Activated CD4-positive, alpha-beta memory T cell treated with anti-CD3 and anti-CD28 coated beads for 36 hours (primary cell): ENCODE results near the gene S100A10. TPM values are rescaled to one million over a fixed set of nuclear protein-coding genes. Genes with fewer than 3 reads are reported as not detected.

Source experiments
- CTCF ChIA-PET: fragments of 350-600 bp; sonication (Branson Sonifier 250); formaldehyde crosslinking; loops from one replicate; lab custom pipeline; 2021; ENCODE audit warnings: antibody characterized with exemption, inconsistent platforms; lab: Charles Lee
- POLR2A ChIA-PET: fragments of 350-600 bp; sonication (Branson Sonifier 250); formaldehyde crosslinking; loops from one replicate; lab custom pipeline; 2021; ENCODE audit warnings: antibody characterized with exemption; lab: Charles Lee
- DNase-seq: peaks from one replicate; pipeline ENCODE4 v3.0.0-alpha.2; 2020
- H3K27ac Mint-ChIP-seq: one replicate; pipeline ENCODE4 v1.8.0; 2021; ENCODE audit warnings: mixed read lengths
- H3K27me3 Mint-ChIP-seq: one replicate; pipeline ENCODE4 v1.8.0; 2021; ENCODE audit warnings: mixed read lengths
- H3K36me3 Mint-ChIP-seq: one replicate; pipeline ENCODE4 v1.8.0; 2021; ENCODE audit warnings: mixed read lengths
- H3K4me1 Mint-ChIP-seq: one replicate; pipeline ENCODE4 v1.8.0; 2021; ENCODE audit warnings: low read depth, mixed read lengths
- H3K4me3 Mint-ChIP-seq: one replicate; pipeline ENCODE4 v1.8.0; 2021; ENCODE audit warnings: mild to moderate bottlenecking, mixed read lengths
- H3K9me3 Mint-ChIP-seq: one replicate; pipeline ENCODE4 v1.8.0; 2021; ENCODE audit warnings: mixed read lengths
- intact Hi-C: fragments of 100-400 bp; cut with micrococcal nuclease; formaldehyde crosslinking; loops from one replicate; pipeline ENCODE4 v1.15.1; 2023
- total RNA-seq, 2 experiments: library from RNA; stranded (reverse); gene quantifications; one replicate each; pipeline ENCODE4 v1.2.3, GENCODE V29; 2021

The S100A10 gene
- total RNA-seq: 100 to 1,000 TPM; 257 to 270 TPM

- Mint-ChIP-seq H3K9me3 (no peaks in the 10 kb centered on the region), H3K4me3 (peak within 1 kb of the TSS; percentile 94), H3K36me3 (no peaks in the 10 kb centered on the region), H3K4me1 (peaks cover 46% of the 10 kb centered on the region), H3K27me3 (no peaks in the 10 kb centered on the region), H3K27ac (peak within 1 kb of the TSS; percentile 90)
- ChIA-PET CTCF (interaction anchor here (0.7 to 30.4 kb wide), 6 partner anchors 9 to 58 kb away, joined by 3 to 587 read pairs (median 14); no protein-coding TSS in a partner anchor), POLR2A (interaction anchor here (1.0 to 1.8 kb wide), 4 partner anchors 8 to 52 kb away, joined by 3 to 12 read pairs (median 6); no protein-coding TSS in a partner anchor)
- intact Hi-C loops: loop anchor here (1.0 to 5.0 kb wide), 4 partner anchors 10 to 147 kb away; no protein-coding TSS in a partner anchor
- DNase-seq: peak; percentile 83
Observed at GRCh38 chr1:151993734-151994496, at the start of gene S100A10. TSS of gene S100A10 (minus strand) at chr1:151993859. CDS start at chr1:151986230, 7,629 bp downstream.

GRCh38 chr1:152042030-152042429 lies 48.4 kb upstream of the S100A10 start:
- no peak overlapping the region for H3K27ac Mint-ChIP-seq
- CTCF ChIA-PET: interaction anchor here (1.6 kb wide), 1 partner anchor 11 kb away, joined by 6 read pairs; no protein-coding TSS in a partner anchor
- H3K36me3 Mint-ChIP-seq: no peaks in the 10 kb centered on the region
- peaks cover 10% of the 10 kb centered on the region for H3K4me1 Mint-ChIP-seq
- POLR2A ChIA-PET: no interaction called here
- intact Hi-C loops: no loop called here
- DNase-seq: no peak
- H3K27me3 Mint-ChIP-seq: no peaks in the 10 kb centered on the region
- peaks cover 2% of the 10 kb centered on the region for H3K9me3 Mint-ChIP-seq
- H3K4me3 Mint-ChIP-seq: no peak overlapping the region

- POLR2A ChIA-PET: interaction anchor here (1.1 to 1.5 kb wide), 2 partner anchors 8 to 12 kb away, joined by 3 to 4 read pairs; no protein-coding TSS in a partner anchor
- no peaks in the 10 kb centered on the region for H3K27me3 Mint-ChIP-seq
- intact Hi-C loops: loop anchor here (10.0 kb wide), 1 partner anchor 1505 kb away; the partner anchor contains the start of genes S100A3, S100A4 and S100A5
Observed at GRCh38 chr1:152039886-152040285, 46.2 kb upstream of the S100A10 start.

GRCh38 chr1:152039461-152039860 lies 45.8 kb upstream of the S100A10 start:
- peaks cover 8% of the 10 kb centered on the region for H3K4me1 Mint-ChIP-seq
- no peak overlapping the region for H3K4me3 Mint-ChIP-seq
- no peaks in the 10 kb centered on the region for H3K27me3 Mint-ChIP-seq
- peaks cover 18% of the 10 kb centered on the region for H3K36me3 Mint-ChIP-seq
- CTCF ChIA-PET: interaction anchor here (0.8 to 6.4 kb wide), 3 partner anchors 7 to 147 kb away, joined by 4 to 78 read pairs (median 6); no protein-coding TSS in a partner anchor
- H3K27ac Mint-ChIP-seq: no peak overlapping the region
- no peaks in the 10 kb centered on the region for H3K9me3 Mint-ChIP-seq
- intact Hi-C loops: loop anchor here (10.0 kb wide), 1 partner anchor 1505 kb away; the partner anchor contains the start of genes S100A3, S100A4 and S100A5
- POLR2A ChIA-PET: interaction anchor here (1.1 to 1.5 kb wide), 2 partner anchors 9 to 11 kb away, joined by 3 to 4 read pairs; no protein-coding TSS in a partner anchor
- DNase-seq: no peak

More at GRCh38 chr1:152039886-152040285, 46.2 kb upstream of the S100A10 start:
- Mint-ChIP-seq H3K36me3 (peaks cover 15% of the 10 kb centered on the region), H3K4me1 (peaks cover 6% of the 10 kb centered on the region), H3K27ac (no peak overlapping the region), H3K4me3 (no peak overlapping the region), H3K9me3 (no peaks in the 10 kb centered on the region)
- no peak for DNase-seq
- CTCF ChIA-PET: interaction anchor here (0.8 to 6.4 kb wide), 4 partner anchors 7 to 422 kb away, joined by 4 to 78 read pairs (median 5); no protein-coding TSS in a partner anchor

GRCh38 chr1:152038871-152039270 lies 45.2 kb upstream of the S100A10 start:
- no peak overlapping the region for H3K4me3 Mint-ChIP-seq
- POLR2A ChIA-PET: interaction anchor here (1.5 to 5.1 kb wide), 2 partner anchors 9 kb away, joined by 4 to 62 read pairs; no protein-coding TSS in a partner anchor

GRCh38 chr1:152036267-152037216 lies 42.9 kb upstream of the S100A10 start, which contains the start of gene S100A11:
TSS of gene S100A11 (minus strand) at chr1:152037004. CDS start at chr1:152036915, 89 bp downstream.
- CTCF ChIA-PET: interaction anchor here (0.6 to 6.4 kb wide), 10 partner anchors 10 to 423 kb away, joined by 3 to 78 read pairs (median 12); no protein-coding TSS in a partner anchor
- intact Hi-C loops: loop anchor here (10.0 kb wide), 1 partner anchor 1508 kb away; the partner anchor contains the start of genes S100A3, S100A4 and S100A5
- H3K36me3 Mint-ChIP-seq: peaks cover 46% of the 10 kb centered on the region

More at GRCh38 chr1:152038871-152039270, 45.2 kb upstream of the S100A10 start:
- CTCF ChIA-PET: interaction anchor here (2.3 to 6.4 kb wide), 2 partner anchors 8 to 148 kb away, joined by 6 to 78 read pairs; no protein-coding TSS in a partner anchor
- Mint-ChIP-seq H3K27ac (no peak overlapping the region), H3K36me3 (peaks cover 23% of the 10 kb centered on the region), H3K9me3 (no peaks in the 10 kb centered on the region), H3K4me1 (peaks cover 13% of the 10 kb centered on the region), H3K27me3 (no peaks in the 10 kb centered on the region)
- intact Hi-C loops: loop anchor here (10.0 kb wide), 1 partner anchor 1506 kb away; the partner anchor contains the start of genes S100A3, S100A4 and S100A5
- no peak for DNase-seq

GRCh38 chr1:152035539-152036266 lies 42.0 kb upstream of the S100A10 start:
- peak; percentile 24 for DNase-seq
- Mint-ChIP-seq H3K4me3 (peak overlapping the region; percentile 83), H3K27ac (peak overlapping the region; percentile 100), H3K27me3 (no peaks in the 10 kb centered on the region), H3K9me3 (no peaks in the 10 kb centered on the region), H3K4me1 (peaks cover 37% of the 10 kb centered on the region), H3K36me3 (peaks cover 49% of the 10 kb centered on the region)
- ChIA-PET POLR2A (interaction anchor here (0.6 to 5.1 kb wide), 7 partner anchors 9 to 94 kb away, joined by 3 to 62 read pairs (median 4); no protein-coding TSS in a partner anchor), CTCF (interaction anchor here (1.0 to 6.4 kb wide), 10 partner anchors 11 to 424 kb away, joined by 3 to 78 read pairs (median 14); partner anchors contain the start of gene THEM4)
- intact Hi-C loops: loop anchor here (1.0 to 10.0 kb wide), 6 partner anchors 13 to 1509 kb away; partner anchors contain the start of genes S100A10, S100A3, S100A4 and S100A5

More at GRCh38 chr1:152036267-152037216, 42.9 kb upstream of the S100A10 start, which contains the start of gene S100A11:
- H3K27me3 Mint-ChIP-seq: no peaks in the 10 kb centered on the region
- peaks cover 35% of the 10 kb centered on the region for H3K4me1 Mint-ChIP-seq
- H3K4me3 Mint-ChIP-seq: peak within 1 kb of the TSS; percentile 83
- H3K9me3 Mint-ChIP-seq: no peaks in the 10 kb centered on the region
- POLR2A ChIA-PET: interaction anchor here (0.6 to 5.1 kb wide), 8 partner anchors 8 to 274 kb away, joined by 3 to 62 read pairs (median 4); partner anchors contain the start of gene MRPL9
- H3K27ac Mint-ChIP-seq: peak within 1 kb of the TSS; percentile 100
- peak; percentile 91 for DNase-seq

GRCh38 chr1:152034654-152035538 lies 41.2 kb upstream of the S100A10 start:
- CTCF ChIA-PET: interaction anchor here (0.7 to 6.4 kb wide), 30 partner anchors 10 to 424 kb away, joined by 3 to 78 read pairs (median 4); partner anchors contain the start of genes S100A10 and THEM4

GRCh38 chr1:152034324-152034653 lies 40.6 kb upstream of the S100A10 start:
- intact Hi-C loops: loop anchor here (2.0 to 10.0 kb wide), 4 partner anchors 41 to 1511 kb away; partner anchors contain the start of genes S100A10, S100A3, S100A4 and S100A5
- Mint-ChIP-seq H3K36me3 (peaks cover 57% of the 10 kb centered on the region), H3K27me3 (no peaks in the 10 kb centered on the region), H3K4me1 (peaks cover 47% of the 10 kb centered on the region), H3K9me3 (no peaks in the 10 kb centered on the region), H3K4me3 (peak overlapping the region; percentile 83), H3K27ac (peak overlapping the region; percentile 100)
- CTCF ChIA-PET: interaction anchor here (0.7 to 6.4 kb wide), 28 partner anchors 9 to 425 kb away, joined by 3 to 78 read pairs (median 4); partner anchors contain the start of genes S100A10 and THEM4
- no peak for DNase-seq
- POLR2A ChIA-PET: interaction anchor here (0.7 to 5.1 kb wide), 9 partner anchors 10 to 212 kb away, joined by 3 to 62 read pairs (median 4); partner anchors contain the start of gene S100A10

More at GRCh38 chr1:152034654-152035538, 41.2 kb upstream of the S100A10 start:
- DNase-seq: peak; percentile 83
- Mint-ChIP-seq H3K27me3 (no peaks in the 10 kb centered on the region), H3K9me3 (no peaks in the 10 kb centered on the region), H3K4me1 (peaks cover 42% of the 10 kb centered on the region), H3K4me3 (peak overlapping the region; percentile 83), H3K36me3 (peaks cover 54% of the 10 kb centered on the region), H3K27ac (peak overlapping the region; percentile 100)
- POLR2A ChIA-PET: interaction anchor here (0.6 to 5.1 kb wide), 12 partner anchors 9 to 212 kb away, joined by 3 to 62 read pairs (median 4); partner anchors contain the start of gene S100A10
- intact Hi-C loops: loop anchor here (1.0 to 10.0 kb wide), 6 partner anchors 13 to 1510 kb away; partner anchors contain the start of genes S100A10, S100A3, S100A4 and S100A5
